ENCODE measurements around the gene FBXL19. TPM values are rescaled to one million over a fixed set of nuclear protein-coding genes. Genes with fewer than 3 reads are reported as not detected.
A peak's percentile ranks its signal among the peaks of the same experiment; 100 is the strongest.

FBXL19 gene
- total and polyA plus RNA-seq, 2 of the 13 experiments (the other 11 are each of a cell fraction or from before 2014, with no cell fraction given): 6.0 to 13.7 TPM

DNA sequence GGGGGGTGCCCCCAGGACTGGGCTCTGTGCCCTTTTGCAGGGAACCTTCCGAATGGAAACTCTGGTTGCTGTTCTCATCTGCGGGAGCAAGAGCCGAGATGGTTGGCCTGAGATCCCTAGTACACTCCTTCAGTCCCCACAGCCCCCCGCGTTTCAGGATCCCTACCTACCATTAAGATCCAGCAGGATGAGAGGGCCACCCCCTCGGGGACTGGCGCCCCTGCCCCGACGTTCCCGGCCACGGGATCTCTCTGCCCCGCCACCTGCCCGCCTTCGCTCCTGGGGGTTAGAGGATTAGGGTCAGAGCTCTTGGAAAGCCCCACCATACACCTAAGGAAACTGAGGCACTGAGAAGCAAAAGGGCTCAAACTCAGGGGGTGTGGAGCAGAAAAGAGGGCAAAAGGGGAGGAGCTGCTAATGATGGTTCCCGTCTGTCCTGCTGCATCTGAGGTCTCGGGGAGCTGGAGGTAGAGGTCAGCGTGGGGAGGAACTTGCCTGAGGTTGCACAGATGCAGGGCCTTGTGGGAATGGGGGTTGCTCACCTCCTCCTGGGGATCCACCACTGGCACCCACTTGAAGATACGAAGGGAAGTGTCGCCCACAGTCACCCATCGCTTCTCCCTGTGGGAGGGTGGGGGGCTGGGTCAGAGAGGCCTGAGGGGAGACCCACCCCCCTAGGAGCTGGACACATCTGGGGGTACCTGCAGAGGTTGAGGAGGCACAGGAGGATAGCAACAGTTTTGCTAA is 30.5 kb upstream of the FBXL19 start (continued):
- TF ChIP-seq, protein P1, sequence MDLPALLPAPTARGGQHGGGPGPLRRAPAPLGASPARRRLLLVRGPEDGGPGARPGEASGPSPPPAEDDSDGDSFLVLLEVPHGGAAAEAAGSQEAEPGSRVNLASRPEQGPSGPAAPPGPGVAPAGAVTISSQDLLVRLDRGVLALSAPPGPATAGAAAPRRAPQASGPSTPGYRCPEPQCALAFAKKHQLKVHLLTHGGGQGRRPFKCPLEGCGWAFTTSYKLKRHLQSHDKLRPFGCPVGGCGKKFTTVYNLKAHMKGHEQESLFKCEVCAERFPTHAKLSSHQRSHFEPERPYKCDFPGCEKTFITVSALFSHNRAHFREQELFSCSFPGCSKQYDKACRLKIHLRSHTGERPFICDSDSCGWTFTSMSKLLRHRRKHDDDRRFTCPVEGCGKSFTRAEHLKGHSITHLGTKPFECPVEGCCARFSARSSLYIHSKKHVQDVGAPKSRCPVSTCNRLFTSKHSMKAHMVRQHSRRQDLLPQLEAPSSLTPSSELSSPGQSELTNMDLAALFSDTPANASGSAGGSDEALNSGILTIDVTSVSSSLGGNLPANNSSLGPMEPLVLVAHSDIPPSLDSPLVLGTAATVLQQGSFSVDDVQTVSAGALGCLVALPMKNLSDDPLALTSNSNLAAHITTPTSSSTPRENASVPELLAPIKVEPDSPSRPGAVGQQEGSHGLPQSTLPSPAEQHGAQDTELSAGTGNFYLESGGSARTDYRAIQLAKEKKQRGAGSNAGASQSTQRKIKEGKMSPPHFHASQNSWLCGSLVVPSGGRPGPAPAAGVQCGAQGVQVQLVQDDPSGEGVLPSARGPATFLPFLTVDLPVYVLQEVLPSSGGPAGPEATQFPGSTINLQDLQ (CRISPR knock-in tag; IDR thresholded peaks at IDR 0.05): peak; percentile 65; the same call in 1 of the 2 replicates
- TF ChIP-seq ZNF788 (CRISPR knock-in tag; IDR thresholded peaks at IDR 0.05; ENCODE audit: borderline replicate concordance) (peak; percentile 32; the same call in 1 of the 2 replicates), ZNF501 (CRISPR knock-in tag; IDR thresholded peaks at IDR 0.05) (peak; percentile 30; the same call in 1 of the 2 replicates), ARNTL (CRISPR knock-in tag; IDR thresholded peaks at IDR 0.05) (no peak), PHF21A (CRISPR knock-in tag; IDR thresholded peaks at IDR 0.05) (peak; percentile 41; the same call in 1 of the 2 replicates), SAFB2 (CRISPR knock-in tag; IDR thresholded peaks at IDR 0.05; ENCODE audit: borderline replicate concordance, low read depth) (0 out of 2 replicates have a peak, but pooled peaks have one; percentile 9), ZNF34 (CRISPR knock-in tag; IDR thresholded peaks at IDR 0.05; ENCODE audit: borderline replicate concordance) (no peak), ZEB1 (IDR thresholded peaks at IDR 0.05; ENCODE audit: insufficient replicate concordance, low read depth) (no peak)
- TF ChIP-seq, protein P2, sequence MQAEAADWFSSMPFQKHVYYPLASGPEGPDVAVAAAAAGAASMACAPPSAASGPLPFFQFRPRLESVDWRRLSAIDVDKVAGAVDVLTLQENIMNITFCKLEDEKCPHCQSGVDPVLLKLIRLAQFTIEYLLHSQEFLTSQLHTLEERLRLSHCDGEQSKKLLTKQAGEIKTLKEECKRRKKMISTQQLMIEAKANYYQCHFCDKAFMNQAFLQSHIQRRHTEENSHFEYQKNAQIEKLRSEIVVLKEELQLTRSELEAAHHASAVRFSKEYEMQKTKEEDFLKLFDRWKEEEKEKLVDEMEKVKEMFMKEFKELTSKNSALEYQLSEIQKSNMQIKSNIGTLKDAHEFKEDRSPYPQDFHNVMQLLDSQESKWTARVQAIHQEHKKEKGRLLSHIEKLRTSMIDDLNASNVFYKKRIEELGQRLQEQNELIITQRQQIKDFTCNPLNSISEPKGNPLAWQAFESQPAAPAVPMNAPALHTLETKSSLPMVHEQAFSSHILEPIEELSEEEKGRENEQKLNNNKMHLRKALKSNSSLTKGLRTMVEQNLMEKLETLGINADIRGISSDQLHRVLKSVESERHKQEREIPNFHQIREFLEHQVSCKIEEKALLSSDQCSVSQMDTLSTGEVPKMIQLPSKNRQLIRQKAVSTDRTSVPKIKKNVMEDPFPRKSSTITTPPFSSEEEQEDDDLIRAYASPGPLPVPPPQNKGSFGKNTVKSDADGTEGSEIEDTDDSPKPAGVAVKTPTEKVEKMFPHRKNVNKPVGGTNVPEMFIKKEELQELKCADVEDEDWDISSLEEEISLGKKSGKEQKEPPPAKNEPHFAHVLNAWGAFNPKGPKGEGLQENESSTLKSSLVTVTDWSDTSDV (CRISPR knock-in tag; IDR thresholded peaks at IDR 0.05): 0 out of 2 replicates have a peak, but pooled peaks have one; percentile 50
- TF ChIP-seq, protein P3, sequence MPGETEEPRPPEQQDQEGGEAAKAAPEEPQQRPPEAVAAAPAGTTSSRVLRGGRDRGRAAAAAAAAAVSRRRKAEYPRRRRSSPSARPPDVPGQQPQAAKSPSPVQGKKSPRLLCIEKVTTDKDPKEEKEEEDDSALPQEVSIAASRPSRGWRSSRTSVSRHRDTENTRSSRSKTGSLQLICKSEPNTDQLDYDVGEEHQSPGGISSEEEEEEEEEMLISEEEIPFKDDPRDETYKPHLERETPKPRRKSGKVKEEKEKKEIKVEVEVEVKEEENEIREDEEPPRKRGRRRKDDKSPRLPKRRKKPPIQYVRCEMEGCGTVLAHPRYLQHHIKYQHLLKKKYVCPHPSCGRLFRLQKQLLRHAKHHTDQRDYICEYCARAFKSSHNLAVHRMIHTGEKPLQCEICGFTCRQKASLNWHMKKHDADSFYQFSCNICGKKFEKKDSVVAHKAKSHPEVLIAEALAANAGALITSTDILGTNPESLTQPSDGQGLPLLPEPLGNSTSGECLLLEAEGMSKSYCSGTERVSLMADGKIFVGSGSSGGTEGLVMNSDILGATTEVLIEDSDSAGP (CRISPR knock-in tag; IDR thresholded peaks at IDR 0.05; ENCODE audit: borderline replicate concordance): 0 out of 2 replicates have a peak, but pooled peaks have one; percentile 15

All from HepG2 (cell line).